Naive thymus-derived CD8-positive, alpha-beta T cell (primary cell): ENCODE data around the gene RFX1. TPM values are rescaled to one million over a fixed set of nuclear protein-coding genes. Genes with fewer than 3 reads are reported as not detected.

ENCODE experiments used
- ATAC-seq, 2 donors: fragments of 150-1000 bp; cut with Tn5 transposase in 1 of 2; sonication (Bioruptor Pico), chemical (Tn5 transposase) in 1 of 2; 1 replicate in 1 of 2; 2 replicates in 1 of 2; pipeline ENCODE4 v1.10.0; 2021; ENCODE audit warnings: mild to moderate bottlenecking in 2 of 2, moderate library complexity in 2 of 2
- POLR2A ChIA-PET: fragments of 350-600 bp; sonication (Branson Sonifier 250); formaldehyde crosslinking; loops from one replicate; lab custom pipeline; 2021; ENCODE audit warnings: antibody characterized with exemption; lab: Charles Lee
- DNase-seq, 10 donors: peaks; one replicate each; pipeline versions ENCODE4 v3.0.0 to v3.0.0-alpha.2; 2020 to 2022
- H3K27ac Mint-ChIP-seq, 10 donors: one replicate each; pipeline ENCODE4 v1.8.0; 2020 to 2022; ENCODE audit warnings: mild to moderate bottlenecking in 10 of 10, mixed read lengths in 10 of 10, moderate library complexity in 4 of 10, inconsistent platforms in 1 of 10
- H3K27me3 Mint-ChIP-seq, 5 donors: one replicate each; pipeline ENCODE4 v1.8.0; 2021 to 2022; ENCODE audit warnings: mixed read lengths in 5 of 5
- H3K36me3 Mint-ChIP-seq, 3 donors: one replicate each; pipeline ENCODE4 v1.8.0; 2020 to 2022; ENCODE audit warnings: mixed read lengths in 3 of 3, mild to moderate bottlenecking in 2 of 3, inconsistent platforms in 1 of 3
- H3K4me1 Mint-ChIP-seq, 4 donors: one replicate each; pipeline ENCODE4 v1.8.0; 2021 to 2022; ENCODE audit warnings: mixed read lengths in 4 of 4
- H3K4me3 Mint-ChIP-seq, 10 donors: one replicate each; pipeline ENCODE4 v1.8.0; 2020 to 2022; ENCODE audit warnings: mild to moderate bottlenecking in 10 of 10, mixed read lengths in 10 of 10, moderate library complexity in 6 of 10, inconsistent platforms in 1 of 10
- H3K9me3 Mint-ChIP-seq, 9 donors: one replicate each; pipeline ENCODE4 v1.8.0; 2020 to 2022; ENCODE audit warnings: mixed read lengths in 9 of 9, mild to moderate bottlenecking in 3 of 9, inconsistent platforms in 1 of 9, moderate library complexity in 1 of 9
- polyA plus RNA-seq, 3 donors: library from polyadenylated mRNA; unstranded; fragments of 300-500 nt; fragmentation: Illumina TruSeq; gene quantifications; one replicate each; pipeline ENCODE4 v1.2.3, GENCODE V29; 2021
- total RNA-seq, 8 experiments: library from RNA in 2 of 8; stranded (reverse) in 2 of 8; gene quantifications; one replicate each; pipeline ENCODE4 v1.2.3 and lab custom pipeline; 2021 to 2026

The RFX1 gene
- total and polyA plus RNA-seq, 5 experiments from 2014 or later = 0.84 to 18.8 (median 1.1) TPM

GRCh38 chr19:13965377-13965896, 40.7 kb downstream of the RFX1 start:
- POLR2A ChIA-PET = no interaction called here
- DNase-seq (no peak), ATAC-seq (no peak)
- no peaks in the 10 kb centered on the region for H3K9me3 Mint-ChIP-seq
- no peak overlapping the region for H3K4me3 Mint-ChIP-seq
- no peaks in the 10 kb centered on the region for H3K27me3 Mint-ChIP-seq
- H3K4me1 Mint-ChIP-seq = no peaks in the 10 kb centered on the region
- peaks cover 0 to 49% (median 16%) of the 10 kb centered on the region in 3 donors for H3K36me3 Mint-ChIP-seq
- peak overlapping the region in 3 of 10 donors; percentile 47 to 83 (median 62) for H3K27ac Mint-ChIP-seq

GRCh38 chr19:13964776-13965175, 41.3 kb downstream of the RFX1 start:
- ATAC-seq (no peak), DNase-seq (no peak)
- Mint-ChIP-seq H3K4me3 (no peak overlapping the region), H3K36me3 (peaks cover 0 to 53% (median 15%) of the 10 kb centered on the region in 3 donors), H3K9me3 (no peaks in the 10 kb centered on the region), H3K27me3 (no peaks in the 10 kb centered on the region), H3K27ac (peak overlapping the region in 6 of 10 donors; percentile 25 to 83 (median 54)), H3K4me1 (peaks cover 0 to 3% (median 0%) of the 10 kb centered on the region in 4 donors)
- POLR2A ChIA-PET = no interaction called here

- no peak for DNase-seq
- no peaks in the 10 kb centered on the region for H3K9me3 Mint-ChIP-seq
- H3K27me3 Mint-ChIP-seq = no peaks in the 10 kb centered on the region
- POLR2A ChIA-PET = interaction anchor here (2.1 to 4.4 kb wide), 2 partner anchors 39 to 68 kb away, joined by 5 to 19 read pairs; partner anchors contain the start of gene IL27RA
- peak in 1 of 2 donors; percentile 5 for ATAC-seq
- H3K27ac Mint-ChIP-seq = no peak overlapping the region
- H3K4me3 Mint-ChIP-seq = no peak overlapping the region
- peaks cover 0 to 47% (median 8%) of the 10 kb centered on the region in 3 donors for H3K36me3 Mint-ChIP-seq
- peaks cover 0 to 8% (median under 1%) of the 10 kb centered on the region in 4 donors for H3K4me1 Mint-ChIP-seq
These were observed 42.5 kb downstream of the RFX1 start for GRCh38 chr19:13963603-13964105.

- DNase-seq (no peak), ATAC-seq (peak in 1 of 2 donors; percentile 7)
- Mint-ChIP-seq H3K4me1 (peaks cover 0 to 13% (median under 1%) of the 10 kb centered on the region in 4 donors), H3K36me3 (peaks cover 0 to 50% (median 8%) of the 10 kb centered on the region in 3 donors), H3K27ac (no peak overlapping the region), H3K9me3 (no peaks in the 10 kb centered on the region), H3K4me3 (no peak overlapping the region), H3K27me3 (no peaks in the 10 kb centered on the region)
- POLR2A ChIA-PET = interaction anchor here (1.2 to 4.4 kb wide), 3 partner anchors 10 to 68 kb away, joined by 4 to 19 read pairs (median 5); partner anchors contain the start of genes DCAF15 and IL27RA
These were observed 43.2 kb downstream of the RFX1 start for GRCh38 chr19:13962699-13963602.

- POLR2A ChIA-PET = interaction anchor here (1.2 to 4.4 kb wide), 3 partner anchors 9 to 69 kb away, joined by 4 to 19 read pairs (median 5); partner anchors contain the start of genes DCAF15 and IL27RA
- H3K4me3 Mint-ChIP-seq = no peak overlapping the region
- no peaks in the 10 kb centered on the region for H3K27me3 Mint-ChIP-seq
- peak overlapping the region in 1 of 10 donors; percentile 29 for H3K27ac Mint-ChIP-seq
- no peak for ATAC-seq
- no peaks in the 10 kb centered on the region for H3K9me3 Mint-ChIP-seq
- DNase-seq = no peak
- peaks cover 0 to 14% (median 2%) of the 10 kb centered on the region in 4 donors for H3K4me1 Mint-ChIP-seq
- peaks cover 0 to 48% (median 8%) of the 10 kb centered on the region in 3 donors for H3K36me3 Mint-ChIP-seq
These were observed 44.1 kb downstream of the RFX1 start for GRCh38 chr19:13961826-13962698.

- H3K36me3 Mint-ChIP-seq = peaks cover 0 to 50% (median 10%) of the 10 kb centered on the region in 3 donors
- ATAC-seq (no peak), DNase-seq (no peak)
- peaks cover 0 to 15% (median 3%) of the 10 kb centered on the region in 4 donors for H3K4me1 Mint-ChIP-seq
- H3K27me3 Mint-ChIP-seq = no peaks in the 10 kb centered on the region
- no peaks in the 10 kb centered on the region for H3K9me3 Mint-ChIP-seq
- POLR2A ChIA-PET = interaction anchor here (1.0 to 4.4 kb wide), 4 partner anchors 10 to 70 kb away, joined by 3 to 19 read pairs (median 6); partner anchors contain the start of gene IL27RA
- no peak overlapping the region for H3K4me3 Mint-ChIP-seq
- peak overlapping the region in 4 of 10 donors; percentile 28 to 83 (median 40) for H3K27ac Mint-ChIP-seq
These were observed 45.0 kb downstream of the RFX1 start for GRCh38 chr19:13960863-13961784.

- Mint-ChIP-seq H3K4me3 (no peak overlapping the region), H3K36me3 (peaks cover 0 to 56% (median 10%) of the 10 kb centered on the region in 3 donors), H3K4me1 (peaks cover 0 to 15% (median 3%) of the 10 kb centered on the region in 4 donors), H3K27me3 (no peaks in the 10 kb centered on the region), H3K27ac (peak overlapping the region in 3 of 10 donors; percentile 1 to 62 (median 11)), H3K9me3 (no peaks in the 10 kb centered on the region)
- DNase-seq (peak in 7 of 10 donors; percentile 22 to 72 (median 39)), ATAC-seq (peak; percentile 63 to 77)
- POLR2A ChIA-PET = interaction anchor here (1.0 to 4.4 kb wide), 5 partner anchors 9 to 71 kb away, joined by 3 to 19 read pairs (median 6); partner anchors contain the start of gene IL27RA
These were observed 45.9 kb downstream of the RFX1 start for GRCh38 chr19:13959962-13960862.

- ATAC-seq (peak in 1 of 2 donors; percentile 7), DNase-seq (no peak)
- Mint-ChIP-seq H3K9me3 (no peaks in the 10 kb centered on the region), H3K27me3 (no peaks in the 10 kb centered on the region), H3K36me3 (peaks cover 0 to 55% (median 6%) of the 10 kb centered on the region in 3 donors), H3K4me1 (peaks cover 1 to 19% (median 4%) of the 10 kb centered on the region in 4 donors), H3K27ac (peak overlapping the region in 1 of 10 donors; percentile 29), H3K4me3 (no peak overlapping the region)
- POLR2A ChIA-PET = interaction anchor here (1.4 to 4.4 kb wide), 5 partner anchors 11 to 72 kb away, joined by 4 to 19 read pairs (median 6); partner anchors contain the start of genes IL27RA and RFX1
These were observed 46.8 kb downstream of the RFX1 start for GRCh38 chr19:13959141-13959961.

- H3K9me3 Mint-ChIP-seq = no peaks in the 10 kb centered on the region
- no peaks in the 10 kb centered on the region for H3K27me3 Mint-ChIP-seq
- peak overlapping the region in 1 of 10 donors; percentile 45 for H3K4me3 Mint-ChIP-seq
- ATAC-seq (no peak), DNase-seq (no peak)
- POLR2A ChIA-PET = interaction anchor here (1.0 to 1.6 kb wide), 2 partner anchors 9 to 48 kb away, joined by 3 to 4 read pairs; partner anchors contain the start of gene RFX1
- peaks cover 4 to 30% (median 15%) of the 10 kb centered on the region in 4 donors for H3K4me1 Mint-ChIP-seq
- peaks cover 0 to 55% (median 6%) of the 10 kb centered on the region in 3 donors for H3K36me3 Mint-ChIP-seq
- peak overlapping the region in 5 of 10 donors; percentile 10 to 45 (median 29) for H3K27ac Mint-ChIP-seq
These were observed 48.1 kb downstream of the RFX1 start for GRCh38 chr19:13958043-13958442.
